HepG2 (cell line): Measurements from ENCODE around the gene KCNJ14.

Experiments
- CERS6 ChIP-seq: sonication (generic); formaldehyde crosslinking; IDR thresholded peaks from 2 replicates; pipeline ENCODE4 v1.5.0; 2020; ENCODE audit warnings: missing genetic modification reagents
- CTCF ChIP-seq: sonication (generic); formaldehyde crosslinking; IDR thresholded peaks from 2 replicates; pipeline ENCODE4 v1.5.0; 2020; ENCODE audit warnings: mild to moderate bottlenecking, missing genetic modification reagents, moderate library complexity
- FOXO4 ChIP-seq: sonication (generic); formaldehyde crosslinking; conservative IDR thresholded peaks from 2 replicates; pipeline ENCODE4 v1.8.1; 2023; ENCODE audit warnings: missing genetic modification reagents
- HHEX ChIP-seq: IDR thresholded peaks from 2 replicates; pipeline ENCODE4 v1.6.1; 2016; ENCODE audit warnings: control low read depth
- NR2F6 ChIP-seq, 2 experiments: IDR thresholded peaks; 2 replicates each; pipeline ENCODE4 v1.6.1; 2016; ENCODE audit warnings: antibody characterized with exemption in 1 of 2, mild to moderate bottlenecking in 1 of 2
- RAD21 ChIP-seq: fragments of 450-650 bp; formaldehyde crosslinking; IDR thresholded peaks from 2 replicates; pipeline ENCODE4 v1.5.0; 2020; ENCODE audit warnings: mild to moderate bottlenecking
- TRIM24 ChIP-seq: sonication (generic); formaldehyde crosslinking; IDR thresholded peaks from 2 replicates; pipeline ENCODE4 v1.8.0; 2022; ENCODE audit warnings: mild to moderate bottlenecking, missing genetic modification reagents
- ZNF639 ChIP-seq: conservative IDR thresholded peaks from 2 replicates; pipeline ENCODE4 v1.6.1; 2018; ENCODE audit warnings: missing genetic modification reagents
- ZNF670 ChIP-seq: sonication (generic); formaldehyde crosslinking; IDR thresholded peaks from 2 replicates; pipeline ENCODE4 v1.8.0; 2022; ENCODE audit warnings: mild to moderate bottlenecking, missing genetic modification reagents, borderline replicate concordance

GRCh38 chr19:48490981-48491792, 35.8 kb downstream of the KCNJ14 start:
- TF ChIP-seq NR2F6 (IDR thresholded peaks at IDR 0.05) (no peak), NR2F6 (CRISPR knock-in tag; IDR thresholded peaks at IDR 0.05) (no peak), CTCF (CRISPR knock-in tag) (no peak), FOXO4 (no peak), ZNF639 (CRISPR knock-in tag) (no peak), HHEX (CRISPR knock-in tag) (no peak), CERS6 (CRISPR knock-in tag) (no peak), ZNF670 (CRISPR knock-in tag) (no peak), TRIM24 (CRISPR knock-in tag) (no peak), RAD21 (CRISPR knock-in tag) (no peak)
